GM19035 (cell line): ENCODE data around the gene FBL.

ENCODE experiments used
- ATAC-seq: cut with Tn5 transposase; IDR thresholded peaks from one replicate; pipeline ENCODE4 v1.9.1; 2021; ENCODE audit not compliant: unreplicated experiment

Gene FBL

GRCh38 chr19:39796000-39796498 lies 50.1 kb downstream of the FBL start:
- ATAC-seq: no peak

GRCh38 chr19:39795001-39795400 lies 51.2 kb downstream of the FBL start:
- ATAC-seq: no peak

- ATAC-seq: peak; percentile 85
Measured at GRCh38 chr19:39792999-39793546, 53.1 kb downstream of the FBL start.

GRCh38 chr19:39788244-39788643 lies 57.9 kb downstream of the FBL start:
- no peak for ATAC-seq
